Heart right ventricle (tissue), 16 donors: ENCODE measurements around the gene RFX8. TPM values are rescaled to one million over a fixed set of nuclear protein-coding genes. Genes with fewer than 3 reads are reported as not detected.

Experiments used
- ATAC-seq, 8 donors: fragments of 200-7000 bp; cut with Tn5 transposase; one replicate each; pipeline ENCODE4 v1.9.1; 2020; ENCODE audit warnings: mild to moderate bottlenecking in 8 of 8, moderate library complexity in 8 of 8, moderate number of reproducible peaks in 1 of 8
- DNase-seq, 2 donors: peaks; one replicate each; pipeline ENCODE4 v3.0.0-alpha.2; 2020
- H3K27ac ChIP-seq, 10 donors: fragments of 200-600 bp; sonication (generic) in 2 of 10; one replicate each; pipeline versions ENCODE4 v1.5.0 to v1.8.0; 2020 to 2022; ENCODE audit warnings: mild to moderate bottlenecking in 3 of 10
- H3K27me3 ChIP-seq, 7 donors: fragments of 200-600 bp; one replicate each; pipeline ENCODE4 v1.8.0; 2021 to 2022; ENCODE audit warnings: mild to moderate bottlenecking in 2 of 7
- H3K36me3 ChIP-seq, 9 donors: fragments of 200-600 bp; sonication (generic) in 1 of 9; one replicate each; pipeline versions ENCODE4 v1.5.0 to v1.8.0; 2020 to 2022; ENCODE audit warnings: mild to moderate bottlenecking in 2 of 9
- H3K4me1 ChIP-seq, 9 donors: fragments of 200-600 bp; sonication (generic) in 1 of 9; one replicate each; pipeline versions ENCODE4 v1.5.0 to v1.8.0; 2020 to 2022; ENCODE audit warnings: mild to moderate bottlenecking in 4 of 9
- H3K4me3 ChIP-seq, 10 donors: fragments of 200-600 bp; sonication (generic) in 2 of 10; one replicate each; pipeline versions ENCODE4 v1.5.0 to v1.8.0; 2020 to 2022; ENCODE audit warnings: mild to moderate bottlenecking in 7 of 10, moderate library complexity in 2 of 10
- H3K9me3 ChIP-seq, 11 donors: fragments of 200-600 bp in 10 of 11; sonication (generic) in 2 of 11; one replicate each; pipeline versions ENCODE4 v1.5.0 to v1.8.0; 2013 to 2022; ENCODE audit warnings: mild to moderate bottlenecking in 2 of 11, control low read depth in 1 of 11, moderate library complexity in 1 of 11
- CTCF ChIP-seq, 9 donors: fragments of 200-600 bp; sonication (generic) in 2 of 9; IDR thresholded peaks; one replicate each; pipeline versions ENCODE4 v1.5.0 to v1.8.0; 2021 to 2022; ENCODE audit warnings: antibody characterized with exemption in 9 of 9, mild to moderate bottlenecking in 5 of 9, moderate library complexity in 1 of 9
- WGBS, 2 donors: extraction: QIAGEN DNeasy Blood & Tissue Kit; methylation state at CpG; one replicate each; pipeline ENCODE4 v1.1.7; 2013; ENCODE audit warnings: inconsistent platforms in 1 of 2; 5-methylcytosine and 5-hydroxymethylcytosine counted together
- intact Hi-C, 10 donors: fragments of 100-400 bp; cut with DNase I; formaldehyde crosslinking; loops; one replicate each; pipeline versions ENCODE4 v1.11.1 to v1.14.2; 2022
- polyA plus RNA-seq, 2 donors: library from polyadenylated mRNA; stranded (reverse); fragments of 200-250 nt; gene quantifications; one replicate each; pipeline ENCODE4 v1.2.3, GENCODE V29; 2013
- total RNA-seq, 10 donors: library from RNA; stranded (reverse); fragmentation: NEBNext Ultra II Directional in 3 of 10; extraction: Animal tissue kit (Norgen Biotek cat#: 25700) in 3 of 10; gene quantifications; one replicate each; pipeline versions ENCODE4 v1.2.1 to v1.2.4, GENCODE V29; 2021 to 2023
- donor health status: Arrhythmogenic right ventricular cardiomyopathy.
- donor health status: ischemic (EF 13 %, LVEDD 7.1; RV severe dilation, severe dysfunction).
- donor health status: healthy with polysubstance abuse.
- donor health status: DM: no; HTN: yes; CAD: no.
- donor health status: DM: no; HTN: no; CAD: no.
- donor health status: ischemic (EF 25% LVEDD 6.9; RV normal size, moderate dysfunction).
- donor health status: ischemic (EF 25% LVEDD 5.7; RV mildly dilated, moderate dysfunction).
- donor health status: healthy.
- donor health status: DM: yes; HTN: yes; CAD: no.
- donor health status: Ischemic cardiomyopathy.
- donor health status: ischemic (EF 35%, LVEDD 5.7; RV mildly dilated, moderate dysfunction).
- donor health status: nonischemic (EF 11% LVEDD 7.7; RV severe dilation, severe dysfunction).
- donor health status: DM: yes; HTN: yes; CAD: no.
- donor health status: PGD.
- donor health status: ischemic (EF 29% LVEDD 5.4; RV normal size, mild dysfunction).
- donor health status: nonischemic (EF 23%, LVEDD 6.1; RV moderate dilation, normal function).

The RFX8 gene
- total and polyA plus RNA-seq, 12 donors, result 0.15 to 0.44 (median 0.16) TPM; not detected in 5

GRCh38 chr2:101387151-101387834, 87.6 kb downstream of the RFX8 start, which contains the start of gene CREG2:
TSS of gene CREG2 (minus strand) at chr2:101387503. CDS start at chr2:101387457, 46 bp downstream.
- H3K36me3 ChIP-seq, result no peaks in the 10 kb centered on the region
- intact Hi-C loops, result loop anchor here in 2 of 10 donors (2.0 to 5.0 kb wide), 2 partner anchors 44 to 45 kb away; no protein-coding TSS in a partner anchor
- 0 to 1% methylated on average over 73 to 79 of the region's 79 CpGs for WGBS, 2 donors
- H3K27ac ChIP-seq, result no peak within 1 kb of the TSS
- ATAC-seq, result peak; percentile 83 to 95 (median 90)
- peaks cover 2 to 14% (median 10%) of the 10 kb centered on the region in 9 donors for H3K4me1 ChIP-seq
- DNase-seq, result peak; percentile 47 to 68
- peak within 1 kb of the TSS; percentile 28 to 60 (median 52) for H3K4me3 ChIP-seq
- H3K27me3 ChIP-seq, result peaks cover 0 to 73% (median 34%) of the 10 kb centered on the region in 7 donors
- H3K9me3 ChIP-seq, result no peaks in the 10 kb centered on the region
- peak in 8 of 9 donors; percentile 33 to 72 (median 56) for TF ChIP-seq CTCF (IDR thresholded peaks at IDR 0.05)

- WGBS, 2 donors, result 3 to 6% methylated on average over 45 of the region's 45 CpGs
- Histone ChIP-seq H3K27me3 (peaks cover 0 to 75% (median 34%) of the 10 kb centered on the region in 7 donors), H3K9me3 (no peaks in the 10 kb centered on the region), H3K4me3 (peak overlapping the region; percentile 28 to 60 (median 52)), H3K4me1 (peaks cover 2 to 14% (median 10%) of the 10 kb centered on the region in 9 donors), H3K27ac (no peak overlapping the region), H3K36me3 (no peaks in the 10 kb centered on the region)
- ATAC-seq (peak in 7 of 8 donors; percentile 14 to 79 (median 46)), DNase-seq (no peak)
- intact Hi-C loops, result loop anchor here in 2 of 10 donors (2.0 to 5.0 kb wide), 2 partner anchors 44 kb away; no protein-coding TSS in a partner anchor
- TF ChIP-seq CTCF (IDR thresholded peaks at IDR 0.05), result no peak
Observed at GRCh38 chr2:101386599-101387150, 88.2 kb downstream of the RFX8 start.

GRCh38 chr2:101383016-101383541, 91.8 kb downstream of the RFX8 start:
- ATAC-seq, result no peak
- WGBS, 2 donors, result 68 to 71% methylated on average over 7 of the region's 7 CpGs
- H3K27me3 ChIP-seq, result peaks cover 0 to 54% (median 22%) of the 10 kb centered on the region in 7 donors

More at GRCh38 chr2:101383016-101383541, 91.8 kb downstream of the RFX8 start:
- H3K27ac ChIP-seq, result no peak overlapping the region
- no peak for TF ChIP-seq CTCF (IDR thresholded peaks at IDR 0.05)
- H3K36me3 ChIP-seq, result no peaks in the 10 kb centered on the region
- H3K9me3 ChIP-seq, result no peaks in the 10 kb centered on the region
- intact Hi-C loops, result no loop called here
- no peak overlapping the region for H3K4me3 ChIP-seq
- no peak for DNase-seq
- peaks cover 2 to 27% (median 12%) of the 10 kb centered on the region in 9 donors for H3K4me1 ChIP-seq
